PC-3 (cell line): ENCODE measurements around the gene MAGEA8. TPM values are rescaled to one million over a fixed set of nuclear protein-coding genes. Genes with fewer than 3 reads are reported as not detected.

Experiments
- ATAC-seq: fragments of 200-7000 bp; cut with Tn5 transposase; 2 replicates; pipeline ENCODE4 v1.9.1; 2020; ENCODE audit warnings: mild to moderate bottlenecking, moderate library complexity
- BruUV-seq: library from RNA; stranded (reverse); fragments of 400-500 nt; replicated peaks from 2 replicates; lab custom pipeline; 2021; lab: Mats Ljungman, UMichigan
- CTCF ChIA-PET: fragments of 300-600 bp; sonication (Branson Sonifier 250); formaldehyde crosslinking; loops from one replicate; lab custom pipeline; 2022; ENCODE audit warnings: antibody characterized with exemption; lab: Charles Lee
- POLR2A ChIA-PET: fragments of 300-600 bp; sonication (Branson Sonifier 250); formaldehyde crosslinking; loops from one replicate; lab custom pipeline; 2022; ENCODE audit warnings: antibody characterized with exemption; ENCODE audit not compliant: unreplicated experiment; lab: Charles Lee
- DNase-seq: peaks from one replicate; pipeline ENCODE4 v3.0.0-alpha.2; 2015
- H2AFZ ChIP-seq: fragments of 300-600 bp; sonication (generic); 2 replicates; pipeline ENCODE4 v1.6.0; 2016; ENCODE audit warnings: antibody characterized with exemption, low read length
- H3F3A ChIP-seq: fragments of 300-600 bp; sonication (generic); one replicate; pipeline ENCODE4 v1.6.0; 2017; ENCODE audit warnings: antibody characterized with exemption, low read length, control low read depth, mild to moderate bottlenecking; ENCODE audit not compliant: unreplicated experiment
- H3K27ac ChIP-seq: fragments of 300-600 bp; sonication (generic); 2 replicates; pipeline ENCODE4 v1.5.1; 2016; ENCODE audit warnings: mild to moderate bottlenecking, low read length
- H3K27me3 ChIP-seq: fragments of 300-600 bp; sonication (generic); 2 replicates; pipeline ENCODE4 v1.6.1; 2016; ENCODE audit warnings: low read length, mixed read lengths
- H3K36me3 ChIP-seq: fragments of 300-600 bp; sonication (generic); 2 replicates; pipeline ENCODE4 v1.6.1; 2016; ENCODE audit warnings: low read depth, mixed run types, low read length, mixed read lengths
- H3K4me1 ChIP-seq: fragments of 300-600 bp; sonication (generic); 2 replicates; pipeline ENCODE4 v1.5.1; 2016; ENCODE audit warnings: low read length; ENCODE audit not compliant: insufficient read depth
- H3K4me2 ChIP-seq: fragments of 300-600 bp; sonication (generic); 2 replicates; pipeline ENCODE4 v1.6.0; 2016; ENCODE audit warnings: low read length
- H3K4me3 ChIP-seq: fragments of 300-600 bp; sonication (generic); 2 replicates; pipeline ENCODE4 v1.5.1; 2016; ENCODE audit warnings: mild to moderate bottlenecking, low read length, mixed read lengths
- H3K79me2 ChIP-seq: fragments of 300-600 bp; sonication (generic); 2 replicates; pipeline ENCODE4 v1.6.1; 2017; ENCODE audit warnings: low read length, mixed read lengths
- H3K9ac ChIP-seq: fragments of 300-600 bp; sonication (generic); 2 replicates; pipeline ENCODE4 v1.6.0; 2016; ENCODE audit warnings: mild to moderate bottlenecking, low read length
- H3K9me2 ChIP-seq: fragments of 300-600 bp; sonication (generic); replicated peaks from 2 replicates; pipeline ENCODE4 v1.6.1; 2016; ENCODE audit warnings: mixed run types, low read length, mixed read lengths
- H3K9me3 ChIP-seq: fragments of 300-600 bp; sonication (generic); 2 replicates; pipeline ENCODE4 v1.6.1; 2016; ENCODE audit warnings: low read length, mixed read lengths
- H4K20me1 ChIP-seq: fragments of 300-600 bp; sonication (generic); 2 replicates; pipeline ENCODE4 v1.6.1; 2016; ENCODE audit warnings: low read length, mixed read lengths
- EZH2 ChIP-seq: fragments of 300-600 bp; sonication (generic); IDR thresholded peaks from one replicate; pipeline ENCODE4 v1.6.1; 2017; ENCODE audit warnings: antibody characterized with exemption, mild to moderate bottlenecking, low read length; ENCODE audit not compliant: unreplicated experiment
- EZH2phosphoT487 ChIP-seq: fragments of 300-600 bp; sonication (generic); IDR thresholded peaks from 2 replicates; pipeline ENCODE4 v1.6.1; 2018; ENCODE audit warnings: mild to moderate bottlenecking, antibody characterized with exemption, low read length, borderline replicate concordance
- intact Hi-C: fragments of 100-400 bp; cut with micrococcal nuclease; formaldehyde crosslinking; loops from 2 replicates; pipeline ENCODE4 v1.9.0; 2023
- total RNA-seq: library from RNA; depleted of rRNA; stranded (reverse); fragments of >200 nt; gene quantifications from 2 replicates; pipeline ENCODE4 v1.2.3, GENCODE V29; 2014
- TF ChIP-seq, protein P1 (sequence below): fragments of 300-600 bp; sonication (generic); conservative IDR thresholded peaks from 2 replicates; pipeline ENCODE4 v1.5.1; 2017; ENCODE audit warnings: antibody characterized with exemption, low read depth, mild to moderate bottlenecking, low read length

MAGEA8 gene
- total RNA-seq, 1 experiment from 2014 or later: not detected

DNA sequence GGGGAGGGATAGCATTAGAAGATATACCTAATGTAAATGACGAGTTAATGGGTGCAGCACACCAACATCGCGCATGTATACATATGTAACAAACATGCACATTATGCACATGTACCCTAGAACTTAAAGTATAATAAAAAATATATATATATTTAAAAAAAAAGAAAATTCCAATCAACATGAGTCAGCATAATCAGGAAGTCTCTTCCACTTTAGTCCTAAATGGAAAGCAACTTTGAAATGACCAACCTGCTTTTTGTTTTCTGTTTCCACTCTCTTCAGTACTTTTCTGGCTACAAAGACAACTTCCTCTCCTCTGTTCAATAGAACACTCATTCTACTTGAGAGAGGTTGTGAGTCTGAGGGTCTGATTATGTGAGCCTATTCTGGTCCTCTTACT lies 13.5 kb upstream of the MAGEA8 start:
- Histone ChIP-seq H3K9me2 (no peaks in the 10 kb centered on the region), H3K36me3 (no peaks in the 10 kb centered on the region), H3K4me3 (no peak overlapping the region), H2AFZ (no peak overlapping the region), H3K9ac (no peak overlapping the region), H3K4me2 (no peak overlapping the region), H3K9me3 (no peaks in the 10 kb centered on the region), H3K79me2 (no peaks in the 10 kb centered on the region), H3K4me1 (no peaks in the 10 kb centered on the region), H3K27ac (no peak overlapping the region), H4K20me1 (no peaks in the 10 kb centered on the region), H3K27me3 (no peaks in the 10 kb centered on the region), H3F3A (no peaks in the 10 kb centered on the region)
- ATAC-seq (no peak), DNase-seq (no peak)
- ChIA-PET POLR2A (no interaction called here), CTCF (no interaction called here)
- TF ChIP-seq EZH2phosphoT487 (no peak), EZH2 (no peak)
- TF ChIP-seq, protein P1, sequence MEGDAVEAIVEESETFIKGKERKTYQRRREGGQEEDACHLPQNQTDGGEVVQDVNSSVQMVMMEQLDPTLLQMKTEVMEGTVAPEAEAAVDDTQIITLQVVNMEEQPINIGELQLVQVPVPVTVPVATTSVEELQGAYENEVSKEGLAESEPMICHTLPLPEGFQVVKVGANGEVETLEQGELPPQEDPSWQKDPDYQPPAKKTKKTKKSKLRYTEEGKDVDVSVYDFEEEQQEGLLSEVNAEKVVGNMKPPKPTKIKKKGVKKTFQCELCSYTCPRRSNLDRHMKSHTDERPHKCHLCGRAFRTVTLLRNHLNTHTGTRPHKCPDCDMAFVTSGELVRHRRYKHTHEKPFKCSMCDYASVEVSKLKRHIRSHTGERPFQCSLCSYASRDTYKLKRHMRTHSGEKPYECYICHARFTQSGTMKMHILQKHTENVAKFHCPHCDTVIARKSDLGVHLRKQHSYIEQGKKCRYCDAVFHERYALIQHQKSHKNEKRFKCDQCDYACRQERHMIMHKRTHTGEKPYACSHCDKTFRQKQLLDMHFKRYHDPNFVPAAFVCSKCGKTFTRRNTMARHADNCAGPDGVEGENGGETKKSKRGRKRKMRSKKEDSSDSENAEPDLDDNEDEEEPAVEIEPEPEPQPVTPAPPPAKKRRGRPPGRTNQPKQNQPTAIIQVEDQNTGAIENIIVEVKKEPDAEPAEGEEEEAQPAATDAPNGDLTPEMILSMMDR: no peak
- BruUV-seq: no TSS peak
- intact Hi-C loops: no loop called here

DNA sequence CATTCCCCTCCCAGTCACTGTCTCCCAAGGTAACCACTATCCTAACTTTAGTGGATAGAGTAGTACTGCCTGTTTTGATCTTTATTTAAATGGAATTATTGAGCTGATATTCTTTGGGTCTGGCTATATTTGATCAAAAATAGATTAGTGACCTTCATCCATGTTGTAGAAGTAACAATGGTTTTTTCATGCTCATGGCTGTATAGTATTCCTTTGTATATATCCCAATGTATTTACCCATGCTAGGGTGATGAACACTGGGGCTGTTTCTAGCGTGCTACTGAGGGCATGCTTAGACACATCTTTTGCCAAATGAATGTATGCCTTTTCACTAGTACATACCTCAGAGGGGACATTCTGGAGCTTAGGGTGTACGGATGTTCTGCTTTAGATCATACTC lies 10.1 kb upstream of the MAGEA8 start:
- no peaks in the 10 kb centered on the region for H3K9me3 ChIP-seq
- intact Hi-C loops: no loop called here
- DNase-seq: no peak
- H3K27ac ChIP-seq: no peak overlapping the region
- 0 out of 2 replicates have a peak, but pooled peaks cover 1% of the 10 kb centered on the region for H3K4me1 ChIP-seq
- ChIA-PET POLR2A (no interaction called here), CTCF (no interaction called here)
- BruUV-seq: no TSS peak
- H3K9me2 ChIP-seq: no peaks in the 10 kb centered on the region
- no peaks in the 10 kb centered on the region for H3K79me2 ChIP-seq
- no peaks in the 10 kb centered on the region for H3K36me3 ChIP-seq
- no peak for ATAC-seq
- TF ChIP-seq, protein P1: no peak
- no peak for TF ChIP-seq EZH2
- TF ChIP-seq EZH2phosphoT487: no peak
- H3K27me3 ChIP-seq: no peaks in the 10 kb centered on the region
- no peaks in the 10 kb centered on the region for H4K20me1 ChIP-seq
- H2AFZ ChIP-seq: no peak overlapping the region
- H3K4me3 ChIP-seq: no peak overlapping the region
- H3K4me2 ChIP-seq: no peak overlapping the region
- H3K9ac ChIP-seq: no peak overlapping the region
- no peaks in the 10 kb centered on the region for H3F3A ChIP-seq

DNA sequence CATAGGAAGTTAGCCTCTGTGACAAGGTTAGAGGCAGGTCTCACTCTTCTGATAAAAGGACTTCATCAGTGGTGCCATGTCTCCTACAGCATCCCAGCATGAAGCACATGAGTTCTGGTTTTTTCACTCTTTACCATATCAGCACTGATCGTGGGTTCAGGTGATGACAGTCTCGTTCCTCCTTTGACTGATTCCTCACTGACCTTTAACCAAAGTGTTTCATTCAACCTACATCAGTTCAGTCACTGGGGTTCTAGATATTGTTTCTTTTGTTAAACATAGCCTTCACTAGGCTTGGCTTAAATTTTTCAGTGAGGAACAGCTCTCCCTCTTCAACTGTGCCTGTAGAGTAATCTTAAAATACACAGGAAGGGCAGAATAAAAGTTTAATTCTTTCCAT lies 9.6 kb upstream of the MAGEA8 start:
- POLR2A ChIA-PET: no interaction called here
- H3K27ac ChIP-seq: no peak overlapping the region
- CTCF ChIA-PET: no interaction called here
- no peaks in the 10 kb centered on the region for H3K9me3 ChIP-seq
- no TSS peak for BruUV-seq
- H3K27me3 ChIP-seq: no peaks in the 10 kb centered on the region
- ATAC-seq (no peak), DNase-seq (no peak)
- H3K9me2 ChIP-seq: no peaks in the 10 kb centered on the region
- no peaks in the 10 kb centered on the region for H3K79me2 ChIP-seq
- H3K9ac ChIP-seq: no peak overlapping the region
- H4K20me1 ChIP-seq: no peaks in the 10 kb centered on the region
- TF ChIP-seq EZH2 (no peak), EZH2phosphoT487 (no peak)
- TF ChIP-seq, protein P1: no peak
- H3K4me3 ChIP-seq: no peak overlapping the region
- no peaks in the 10 kb centered on the region for H3F3A ChIP-seq
- intact Hi-C loops: no loop called here
- H3K4me1 ChIP-seq: peaks cover 7% of the 10 kb centered on the region
- H3K36me3 ChIP-seq: no peaks in the 10 kb centered on the region
- H2AFZ ChIP-seq: no peak overlapping the region
- H3K4me2 ChIP-seq: no peak overlapping the region
